HCT116 (cell line): ENCODE results near the gene RAD51D. TPM values are rescaled to one million over a fixed set of nuclear protein-coding genes. Genes with fewer than 3 reads are reported as not detected.

Experiments
- ATAC-seq: fragments of 200-7000 bp; cut with Tn5 transposase; 2 replicates; pipeline ENCODE4 v1.9.1; 2020; ENCODE audit warnings: mild to moderate bottlenecking, moderate library complexity
- BruUV-seq: library from RNA; stranded (reverse); fragments of 400-500 nt; replicated peaks from 2 replicates; lab custom pipeline; 2021; lab: Mats Ljungman, UMichigan
- CTCF ChIA-PET: fragments of 300-600 bp; sonication (Branson Sonifier 250); formaldehyde crosslinking; loops from one replicate; lab custom pipeline; 2021; ENCODE audit warnings: antibody characterized with exemption; lab: Charles Lee
- POLR2A ChIA-PET: fragments of 300-600, 350-600 bp; sonication (Branson Sonifier 250); formaldehyde crosslinking; loops from one replicate; lab custom pipeline; 2021; ENCODE audit warnings: antibody characterized with exemption; lab: Charles Lee
- RAD21 ChIA-PET, 2 experiments: fragments of 300-600 bp; sonication (Branson Sonifier 250); formaldehyde crosslinking; loops; one replicate each; lab custom pipeline; 2023; ENCODE audit warnings: low total read pairs in 2 of 2; ENCODE audit not compliant: uncharacterized antibody in 2 of 2, unreplicated experiment in 2 of 2, low non-redundant PET in 1 of 2; lab: Charles Lee
- DNase-seq: peaks from one replicate; pipeline ENCODE4 v3.0.0-alpha.2; 2010; ENCODE audit warnings: low read depth, low spot score
- H2AFZ ChIP-seq: fragments of 200-600 bp; shearing (Covaris generic), sonication (generic); 2 replicates; pipeline ENCODE4 v1.6.1; 2017; ENCODE audit warnings: low read depth, mixed run types, mixed read lengths, antibody characterized with exemption, low read length; ENCODE audit not compliant: poor library complexity, severe bottlenecking
- H3K27ac ChIP-seq: 2 replicates; pipeline ENCODE4 v1.5.1; 2012; ENCODE audit warnings: low read depth, low read length
- H3K27me3 ChIP-seq: fragments of 200-600 bp; sonication (generic); 2 replicates; pipeline ENCODE4 v1.6.1; 2016; ENCODE audit warnings: mixed run types, low read length, mixed read lengths; ENCODE audit not compliant: insufficient read depth
- H3K36me3 ChIP-seq, 2 experiments: fragments of 200-500 bp in 1 of 2; fragments of 200-600 bp in 1 of 2; sonication (Bioruptor generic) in 1 of 2; sonication (generic) in 1 of 2; 2 replicates each; pipeline versions ENCODE4 v1.5.1 to v1.6.1; 2014 to 2016; ENCODE audit warnings: low read length in 2 of 2, inconsistent platforms in 1 of 2, mixed read lengths in 1 of 2, mixed run types in 1 of 2; ENCODE audit not compliant: insufficient read depth in 2 of 2, control insufficient read depth in 1 of 2
- H3K4me1 ChIP-seq, 2 experiments: fragments of 200-600 bp in 1 of 2; sonication (generic) in 1 of 2; 2 replicates each; pipeline versions ENCODE4 v1.5.1 to v1.6.1; 2012 to 2017; ENCODE audit warnings: low read length in 2 of 2, inconsistent platforms in 1 of 2, mild to moderate bottlenecking in 1 of 2, mixed read lengths in 1 of 2, mixed run types in 1 of 2, moderate library complexity in 1 of 2; ENCODE audit not compliant: insufficient read depth in 2 of 2, control insufficient read depth in 1 of 2
- H3K4me2 ChIP-seq: fragments of 200-600 bp; sonication (generic); 2 replicates; pipeline ENCODE4 v1.6.1; 2017; ENCODE audit warnings: mixed run types, low read length, mixed read lengths
- H3K4me3 ChIP-seq, 2 experiments: fragments of 200-600 bp in 1 of 2; sonication (generic) in 1 of 2; replicated peaks in 1 of 2; 2 replicates each; pipeline ENCODE4 v1.5.1; 2011 to 2016; ENCODE audit warnings: low read length in 2 of 2, control low read depth in 1 of 2, low read depth in 1 of 2, mild to moderate bottlenecking in 1 of 2, mixed read lengths in 1 of 2, mixed run types in 1 of 2
- H3K79me2 ChIP-seq: fragments of 200-600 bp; sonication (generic); 2 replicates; pipeline ENCODE4 v1.6.1; 2017; ENCODE audit warnings: mild to moderate bottlenecking, mixed run types, low read length, moderate library complexity, mixed read lengths; ENCODE audit not compliant: insufficient read depth
- H3K9ac ChIP-seq: fragments of 200-600 bp; sonication (generic); 2 replicates; pipeline ENCODE4 v1.6.1; 2016; ENCODE audit warnings: low read length, mixed read lengths
- H3K9me2 ChIP-seq: fragments of 200-600 bp; sonication (generic), shearing (Covaris generic); 2 replicates; pipeline ENCODE4 v1.6.1; 2017; ENCODE audit warnings: mixed run types, mild to moderate bottlenecking, moderate library complexity; ENCODE audit not compliant: insufficient read depth
- H3K9me3 ChIP-seq, 2 experiments: fragments of 200-500 bp in 1 of 2; fragments of 200-600 bp in 1 of 2; sonication (Bioruptor generic) in 1 of 2; sonication (generic) in 1 of 2; 2 replicates each; pipeline ENCODE4 v1.6.1; 2014 to 2017; ENCODE audit warnings: low read length in 2 of 2, mixed read lengths in 2 of 2, inconsistent platforms in 1 of 2, low read depth in 1 of 2, mild to moderate bottlenecking in 1 of 2, mixed run types in 1 of 2, moderate library complexity in 1 of 2; ENCODE audit not compliant: control insufficient read depth in 1 of 2, insufficient read depth in 1 of 2
- H4K20me1 ChIP-seq: fragments of 200-600 bp; sonication (generic), shearing (Covaris generic); 2 replicates; pipeline ENCODE4 v1.6.1; 2017; ENCODE audit warnings: mixed run types, mild to moderate bottlenecking, moderate library complexity; ENCODE audit not compliant: insufficient read depth
- ELF1 ChIP-seq: IDR thresholded peaks from 2 replicates; pipeline ENCODE4 v1.6.1; 2012; ENCODE audit warnings: low read depth, borderline replicate concordance
- FOSL1 ChIP-seq: IDR thresholded peaks from 2 replicates; pipeline ENCODE4 v1.6.1; 2012; ENCODE audit warnings: low read depth
- JUND ChIP-seq: IDR thresholded peaks from 2 replicates; pipeline ENCODE4 v1.6.1; 2012
- POLR2A ChIP-seq: IDR thresholded peaks from 2 replicates; pipeline ENCODE4 v1.7.0; 2011; ENCODE audit warnings: borderline replicate concordance; ENCODE audit not compliant: insufficient read depth, insufficient read length; ENCODE audit errors: extremely low read depth
- RAD21 ChIP-seq: IDR thresholded peaks from 2 replicates; pipeline ENCODE4 v1.6.1; 2012; ENCODE audit warnings: low read depth, mild to moderate bottlenecking
- SRF ChIP-seq: IDR thresholded peaks from 2 replicates; pipeline ENCODE4 v1.6.1; 2012; ENCODE audit warnings: low read depth
- YY1 ChIP-seq: IDR thresholded peaks from 2 replicates; pipeline ENCODE4 v1.6.1; 2011; ENCODE audit warnings: low read length, low read depth, moderate library complexity, mild to moderate bottlenecking; ENCODE audit not compliant: insufficient replicate concordance; ENCODE audit errors: extremely low read depth
- ZNF274 ChIP-seq: fragments of 200-500 bp; sonication (Bioruptor generic); IDR thresholded peaks from 2 replicates; pipeline ENCODE4 v1.6.1; 2014; ENCODE audit warnings: mild to moderate bottlenecking, low read depth, low read length, inconsistent platforms
- intact Hi-C: fragments of 100-400 bp; cut with micrococcal nuclease; formaldehyde crosslinking; loops from 2 replicates; pipeline ENCODE4 v1.10.0; 2022
- total RNA-seq: library from RNA; stranded (reverse); gene quantifications from one replicate; pipeline ENCODE4 v1.2.1, GENCODE V29; 2021; ENCODE audit not compliant: unreplicated experiment
- TF ChIP-seq, protein P1 (sequence below), 3 experiments: fragments of 200-600 bp in 1 of 3; sonication (generic) in 1 of 3; IDR thresholded peaks in 2 of 3; conservative IDR thresholded peaks in 1 of 3; 2 replicates each; pipeline ENCODE4 v1.5.1; 2012 to 2017; ENCODE audit warnings: low read depth in 2 of 3, low read length in 2 of 3, antibody characterized with exemption in 1 of 3, borderline replicate concordance in 1 of 3, control low read depth in 1 of 3, mild to moderate bottlenecking in 1 of 3, mixed read lengths in 1 of 3, mixed run types in 1 of 3, moderate library complexity in 1 of 3; ENCODE audit not compliant: insufficient read depth in 1 of 3
- TF ChIP-seq, protein P2 (sequence below): IDR thresholded peaks from 2 replicates; pipeline ENCODE4 v1.6.1; 2011; ENCODE audit warnings: mild to moderate bottlenecking, low read length, moderate library complexity; ENCODE audit not compliant: insufficient replicate concordance; ENCODE audit errors: extremely low read depth

Gene RAD51D
- total RNA-seq, 1 experiment from 2014 or later, result 12.9 TPM

GRCh38 chr17:35103271-35103670 is 16.4 kb downstream of the RAD51D start:
- H3K9ac ChIP-seq, result no peak overlapping the region
- CTCF ChIA-PET, result interaction anchor here (1.4 kb wide), 1 partner anchor 14 kb away, joined by 5 read pairs; no protein-coding TSS in a partner anchor
- TF ChIP-seq ELF1 (no peak), FOSL1 (no peak), YY1 (no peak), JUND (no peak), RAD21 (no peak), SRF (no peak), ZNF274 (no peak), POLR2A (no peak)
- TF ChIP-seq, protein P1, sequence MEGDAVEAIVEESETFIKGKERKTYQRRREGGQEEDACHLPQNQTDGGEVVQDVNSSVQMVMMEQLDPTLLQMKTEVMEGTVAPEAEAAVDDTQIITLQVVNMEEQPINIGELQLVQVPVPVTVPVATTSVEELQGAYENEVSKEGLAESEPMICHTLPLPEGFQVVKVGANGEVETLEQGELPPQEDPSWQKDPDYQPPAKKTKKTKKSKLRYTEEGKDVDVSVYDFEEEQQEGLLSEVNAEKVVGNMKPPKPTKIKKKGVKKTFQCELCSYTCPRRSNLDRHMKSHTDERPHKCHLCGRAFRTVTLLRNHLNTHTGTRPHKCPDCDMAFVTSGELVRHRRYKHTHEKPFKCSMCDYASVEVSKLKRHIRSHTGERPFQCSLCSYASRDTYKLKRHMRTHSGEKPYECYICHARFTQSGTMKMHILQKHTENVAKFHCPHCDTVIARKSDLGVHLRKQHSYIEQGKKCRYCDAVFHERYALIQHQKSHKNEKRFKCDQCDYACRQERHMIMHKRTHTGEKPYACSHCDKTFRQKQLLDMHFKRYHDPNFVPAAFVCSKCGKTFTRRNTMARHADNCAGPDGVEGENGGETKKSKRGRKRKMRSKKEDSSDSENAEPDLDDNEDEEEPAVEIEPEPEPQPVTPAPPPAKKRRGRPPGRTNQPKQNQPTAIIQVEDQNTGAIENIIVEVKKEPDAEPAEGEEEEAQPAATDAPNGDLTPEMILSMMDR (IDR thresholded peaks at IDR 0.05 in 2 of 3, conservative IDR thresholded peaks at IDR 0.05 in 1 of 3; ENCODE audit: borderline replicate concordance in 1 of 3, insufficient read depth in 1 of 3, low read depth in 2 of 3, low read length in 2 of 3), result no peak
- TF ChIP-seq, protein P2, sequence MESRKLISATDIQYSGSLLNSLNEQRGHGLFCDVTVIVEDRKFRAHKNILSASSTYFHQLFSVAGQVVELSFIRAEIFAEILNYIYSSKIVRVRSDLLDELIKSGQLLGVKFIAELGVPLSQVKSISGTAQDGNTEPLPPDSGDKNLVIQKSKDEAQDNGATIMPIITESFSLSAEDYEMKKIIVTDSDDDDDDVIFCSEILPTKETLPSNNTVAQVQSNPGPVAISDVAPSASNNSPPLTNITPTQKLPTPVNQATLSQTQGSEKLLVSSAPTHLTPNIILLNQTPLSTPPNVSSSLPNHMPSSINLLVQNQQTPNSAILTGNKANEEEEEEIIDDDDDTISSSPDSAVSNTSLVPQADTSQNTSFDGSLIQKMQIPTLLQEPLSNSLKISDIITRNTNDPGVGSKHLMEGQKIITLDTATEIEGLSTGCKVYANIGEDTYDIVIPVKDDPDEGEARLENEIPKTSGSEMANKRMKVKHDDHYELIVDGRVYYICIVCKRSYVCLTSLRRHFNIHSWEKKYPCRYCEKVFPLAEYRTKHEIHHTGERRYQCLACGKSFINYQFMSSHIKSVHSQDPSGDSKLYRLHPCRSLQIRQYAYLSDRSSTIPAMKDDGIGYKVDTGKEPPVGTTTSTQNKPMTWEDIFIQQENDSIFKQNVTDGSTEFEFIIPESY, result no peak
- H3K79me2 ChIP-seq, result no peaks in the 10 kb centered on the region
- no peaks in the 10 kb centered on the region for H3K9me2 ChIP-seq
- peak; percentile 53; the same call in 1 of the 2 replicates for ATAC-seq
- H3K36me3 ChIP-seq, result peaks cover 11 to 22% of the 10 kb centered on the region in 2 experiments
- no peak overlapping the region for H3K27ac ChIP-seq
- POLR2A ChIA-PET, result no interaction called here
- no peaks in the 10 kb centered on the region for H3K27me3 ChIP-seq
- intact Hi-C loops, result no loop called here
- H3K4me2 ChIP-seq, result no peak overlapping the region
- no peak overlapping the region for H2AFZ ChIP-seq
- RAD21 ChIA-PET, result no interaction called here
- H3K4me3 ChIP-seq, result no peak overlapping the region
- no peak for DNase-seq
- no TSS peak for BruUV-seq
- peaks cover 1 to 9% of the 10 kb centered on the region in 2 experiments for H3K4me1 ChIP-seq
- no peaks in the 10 kb centered on the region for H3K9me3 ChIP-seq
- no peaks in the 10 kb centered on the region for H4K20me1 ChIP-seq
